ENCODE data around the gene TRAK1.
A peak's percentile ranks its signal among the peaks of the same experiment; 100 is the strongest.

Gene TRAK1

GRCh38 chr3:42177801-42178150 is 86.6 kb downstream of the TRAK1 start:
- DNase-seq (ENCODE audit: low read depth) = no peak

- DNase-seq (ENCODE audit: low read depth) = peak; percentile 75
These were observed 88.1 kb downstream of the TRAK1 start for GRCh38 chr3:42179110-42179725.

- DNase-seq (ENCODE audit: low read depth) = no peak
These were observed 89.7 kb downstream of the TRAK1 start for GRCh38 chr3:42180901-42181300.

GRCh38 chr3:42182555-42182954 is 91.4 kb downstream of the TRAK1 start:
- DNase-seq (ENCODE audit: low read depth) = no peak

GRCh38 chr3:42183991-42184632 is 93.0 kb downstream of the TRAK1 start:
- no peak for DNase-seq (ENCODE audit: low read depth)

GRCh38 chr3:42184651-42185443 is 93.7 kb downstream of the TRAK1 start:
- DNase-seq (ENCODE audit: low read depth) = peak; percentile 33

- DNase-seq (ENCODE audit: low read depth) = no peak
These were observed 96.8 kb downstream of the TRAK1 start for GRCh38 chr3:42187936-42188335.

- DNase-seq (ENCODE audit: low read depth) = no peak
These were observed 97.2 kb downstream of the TRAK1 start for GRCh38 chr3:42188376-42188775.

- no peak for DNase-seq (ENCODE audit: low read depth)
These were observed 97.9 kb downstream of the TRAK1 start for GRCh38 chr3:42189001-42189460.

- DNase-seq (ENCODE audit: low read depth) = no peak
These were observed 98.6 kb downstream of the TRAK1 start for GRCh38 chr3:42189736-42190135.

- DNase-seq (ENCODE audit: low read depth) = peak; percentile 32
These were observed 99.7 kb downstream of the TRAK1 start for GRCh38 chr3:42190701-42191442.

- DNase-seq (ENCODE audit: low read depth) = no peak
These were observed 100.2 kb downstream of the TRAK1 start for GRCh38 chr3:42191443-42191747.

GRCh38 chr3:42192334-42193200 is 101.4 kb downstream of the TRAK1 start:
- no peak for DNase-seq (ENCODE audit: low read depth)

- DNase-seq (ENCODE audit: low read depth) = no peak
These were observed 103.9 kb downstream of the TRAK1 start for GRCh38 chr3:42194943-42195510.

- no peak for DNase-seq (ENCODE audit: low read depth)
These were observed 104.7 kb downstream of the TRAK1 start for GRCh38 chr3:42195879-42196330.

- DNase-seq (ENCODE audit: low read depth) = no peak
These were observed 107.6 kb downstream of the TRAK1 start for GRCh38 chr3:42198709-42199108.

GRCh38 chr3:42202217-42202865 is 111.2 kb downstream of the TRAK1 start:
- DNase-seq (ENCODE audit: low read depth) = no peak

- DNase-seq (ENCODE audit: low read depth) = no peak
These were observed 113.9 kb downstream of the TRAK1 start for GRCh38 chr3:42204867-42205599.

- DNase-seq (ENCODE audit: low read depth) = no peak
These were observed 114.8 kb downstream of the TRAK1 start for GRCh38 chr3:42205800-42206514.

Data from fibroblast of the conjunctiva (primary cell).